Keratinocyte (primary cell): Measurements from ENCODE around the gene BTBD1.

ENCODE experiments used
- CTCF ChIP-seq, 3 experiments: IDR thresholded peaks in 1 of 3; conservative IDR thresholded peaks in 1 of 3; optimal IDR thresholded peaks in 1 of 3; 2 replicates in 2 of 3; 3 replicates in 1 of 3; pipeline versions ENCODE3 to v1.5.1; 2011; ENCODE audit warnings: low read length in 3 of 3, mild to moderate bottlenecking in 3 of 3, moderate library complexity in 2 of 3, control low read depth in 1 of 3, inconsistent platforms in 1 of 3; ENCODE audit not compliant: insufficient read depth in 2 of 3; ENCODE audit errors: extremely low read depth in 1 of 3
- EZH2 ChIP-seq: IDR thresholded peaks from one replicate; pipeline ENCODE4 v1.6.1; 2012; ENCODE audit warnings: inconsistent platforms, mild to moderate bottlenecking, low read length, moderate library complexity

DNA sequence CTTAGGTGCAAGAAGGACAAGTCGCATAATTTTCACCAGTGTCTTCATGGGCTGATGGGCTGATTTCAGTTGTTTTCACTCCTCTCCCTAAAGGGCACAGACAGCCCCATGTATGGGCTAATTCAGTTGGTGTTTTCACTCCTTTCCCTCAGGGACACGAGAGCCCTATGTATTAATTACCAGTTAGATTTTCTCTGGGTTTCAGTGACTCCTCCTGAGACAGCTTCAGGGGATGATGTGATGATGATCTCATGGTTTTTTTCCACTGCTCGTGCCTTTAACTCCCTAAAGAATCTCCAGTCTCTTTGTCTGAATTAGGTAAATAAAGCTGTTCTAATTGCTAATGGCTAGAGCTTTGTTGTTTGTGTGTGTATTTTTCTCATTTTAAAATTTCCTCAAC is 71.1 kb downstream of the BTBD1 start:
- no peak for TF ChIP-seq CTCF (optimal IDR thresholded peaks at IDR 0.05 in 1 of 3, IDR thresholded peaks at IDR 0.05 in 1 of 3, conservative IDR thresholded peaks at IDR 0.05 in 1 of 3; ENCODE audit: extremely low read depth in 1 of 3, insufficient read depth in 2 of 3, low read length in 3 of 3)
- no peak for TF ChIP-seq EZH2
